Measurements from ENCODE around the gene ME3. TPM values are rescaled to one million over a fixed set of nuclear protein-coding genes. Genes with fewer than 3 reads are reported as not detected.

Gene ME3
- total RNA-seq, 5 donors from 2014 or later (not counting 1 experiment from before 2014, with no cell fraction given), result 2.2 to 5.0 (median 4.3) TPM

GRCh38 chr11:86644291-86644690 lies 28.1 kb downstream of the ME3 start:
- H3K9me3 ChIP-seq, result no peaks in the 10 kb centered on the region
- ATAC-seq (replicated peaks in 1 of 4) (no peak), DNase-seq (no peak)
- Mint-ChIP-seq H3K27ac (no peak overlapping the region), H3K4me1 (peaks cover 0 to 4% (median 2%) of the 10 kb centered on the region in 3 donors), H3K9me3 (peaks cover 0 to 6% (median 6%) of the 10 kb centered on the region in 3 donors), H3K36me3 (no peaks in the 10 kb centered on the region), H3K27me3 (peaks cover 7 to 11% of the 10 kb centered on the region in 2 donors), H3K4me3 (no peak overlapping the region)
- no peaks in the 10 kb centered on the region for H3K4me1 ChIP-seq (ENCODE audit: control insufficient read depth in 1 of 2, extremely low read depth in 1 of 2, insufficient read depth in 2 of 2, low read length in 2 of 2)
- H3K4me3 ChIP-seq (ENCODE audit: control insufficient read depth in 1 of 2, extremely low read depth in 1 of 2, low read length in 1 of 2), result no peak overlapping the region
- no peaks in the 10 kb centered on the region for H3K36me3 ChIP-seq (ENCODE audit: control insufficient read depth in 2 of 2, extremely low read depth in 1 of 2, insufficient read depth in 1 of 2, low read length in 1 of 2)
- no peak overlapping the region for H3K27ac ChIP-seq (ENCODE audit: low read length)
- ChIA-PET CTCF (interaction anchor here in 1 of 2 donors (0.6 kb wide), 1 partner anchor 246 kb away, joined by 5 read pairs; no protein-coding TSS in a partner anchor), POLR2A (no interaction called here)
- 80% methylated on average over 2 of the region's 2 CpGs for WGBS (ENCODE audit: insufficient coverage)
- peaks cover 0 to 3% of the 10 kb centered on the region in 2 experiments for H3K27me3 ChIP-seq (replicated peaks in 1 of 2; ENCODE audit: control insufficient read depth in 2 of 2, extremely low read depth in 1 of 2, insufficient read depth in 2 of 2, low read length in 1 of 2)

GRCh38 chr11:86641537-86642261 lies 30.7 kb downstream of the ME3 start:
- H3K4me3 ChIP-seq (ENCODE audit: control insufficient read depth in 1 of 2, extremely low read depth in 1 of 2, low read length in 1 of 2), result no peak overlapping the region
- WGBS (ENCODE audit: insufficient coverage), result no CpG with 5 or more reads among the region's 1 CpG
- H3K4me1 Mint-ChIP-seq, result peaks cover 7 to 12% (median 8%) of the 10 kb centered on the region in 3 donors
- H3K27ac Mint-ChIP-seq, result no peak overlapping the region
- H3K9me3 ChIP-seq, result no peaks in the 10 kb centered on the region
- ATAC-seq (replicated peaks in 1 of 4), result no peak
- H3K27me3 ChIP-seq (replicated peaks in 1 of 2; ENCODE audit: control insufficient read depth in 2 of 2, extremely low read depth in 1 of 2, insufficient read depth in 2 of 2, low read length in 1 of 2), result peaks cover 0 to 3% of the 10 kb centered on the region in 2 experiments
- H3K9me3 Mint-ChIP-seq, result no peaks in the 10 kb centered on the region
- ChIA-PET POLR2A (no interaction called here), CTCF (no interaction called here)
- H3K36me3 Mint-ChIP-seq, result no peaks in the 10 kb centered on the region
- DNase-seq, result no peak
- H3K27me3 Mint-ChIP-seq, result peaks cover 7 to 11% of the 10 kb centered on the region in 2 donors
- peaks cover 0 to 4% of the 10 kb centered on the region in 2 experiments for H3K4me1 ChIP-seq (ENCODE audit: control insufficient read depth in 1 of 2, extremely low read depth in 1 of 2, insufficient read depth in 2 of 2, low read length in 2 of 2)
- no peak overlapping the region for H3K4me3 Mint-ChIP-seq
- H3K27ac ChIP-seq (ENCODE audit: low read length), result no peak overlapping the region
- no peaks in the 10 kb centered on the region for H3K36me3 ChIP-seq (ENCODE audit: control insufficient read depth in 2 of 2, extremely low read depth in 1 of 2, insufficient read depth in 1 of 2, low read length in 1 of 2)

GRCh38 chr11:86639137-86639536 lies 33.3 kb downstream of the ME3 start:
- DNase-seq (no peak), ATAC-seq (replicated peaks in 1 of 4) (no peak)
- H3K4me1 Mint-ChIP-seq, result peaks cover 7 to 12% (median 8%) of the 10 kb centered on the region in 3 donors
- Histone ChIP-seq H3K27ac (ENCODE audit: low read length) (no peak overlapping the region), H3K9me3 (no peaks in the 10 kb centered on the region), H3K4me3 (ENCODE audit: control insufficient read depth in 1 of 2, extremely low read depth in 1 of 2, low read length in 1 of 2) (no peak overlapping the region), H3K36me3 (ENCODE audit: control insufficient read depth in 2 of 2, extremely low read depth in 1 of 2, insufficient read depth in 1 of 2, low read length in 1 of 2) (no peaks in the 10 kb centered on the region), H3K27me3 (replicated peaks in 1 of 2; ENCODE audit: control insufficient read depth in 2 of 2, extremely low read depth in 1 of 2, insufficient read depth in 2 of 2, low read length in 1 of 2) (no peaks in the 10 kb centered on the region), H3K4me1 (ENCODE audit: control insufficient read depth in 1 of 2, extremely low read depth in 1 of 2, insufficient read depth in 2 of 2, low read length in 2 of 2) (peaks cover 0 to 4% of the 10 kb centered on the region in 2 experiments)
- H3K27ac Mint-ChIP-seq, result no peak overlapping the region
- H3K9me3 Mint-ChIP-seq, result no peaks in the 10 kb centered on the region
- no CpG with 5 or more reads among the region's 1 CpG for WGBS (ENCODE audit: insufficient coverage)
- peaks cover 2 to 4% of the 10 kb centered on the region in 2 donors for H3K27me3 Mint-ChIP-seq
- no peaks in the 10 kb centered on the region for H3K36me3 Mint-ChIP-seq
- H3K4me3 Mint-ChIP-seq, result no peak overlapping the region
- CTCF ChIA-PET, result no interaction called here
- POLR2A ChIA-PET, result no interaction called here

DNA sequence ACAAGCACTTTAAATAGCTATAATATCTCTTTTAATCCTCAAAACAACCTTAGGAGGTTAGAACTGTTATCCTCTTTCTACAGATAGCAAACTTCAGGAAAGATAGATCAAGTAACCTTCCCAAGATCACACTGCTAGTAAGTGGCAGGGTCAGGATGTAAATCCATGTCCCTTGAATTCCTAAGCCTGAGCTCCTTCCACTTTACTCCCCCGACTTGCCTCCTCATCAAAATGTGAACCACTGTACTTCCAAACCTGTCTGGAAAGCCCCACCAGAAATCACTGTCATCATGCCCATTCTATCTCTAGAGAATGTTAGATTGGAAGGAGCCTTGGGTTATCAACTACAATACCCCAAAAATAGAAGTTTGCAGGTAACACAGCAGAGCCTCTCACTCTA lies 33.7 kb downstream of the ME3 start:
- ChIA-PET POLR2A (no interaction called here), CTCF (no interaction called here)
- H3K27me3 ChIP-seq (replicated peaks in 1 of 2; ENCODE audit: control insufficient read depth in 2 of 2, extremely low read depth in 1 of 2, insufficient read depth in 2 of 2, low read length in 1 of 2), result no peaks in the 10 kb centered on the region
- Mint-ChIP-seq H3K9me3 (no peaks in the 10 kb centered on the region), H3K4me3 (no peak overlapping the region), H3K4me1 (peaks cover 7 to 12% (median 8%) of the 10 kb centered on the region in 3 donors), H3K36me3 (no peaks in the 10 kb centered on the region), H3K27me3 (peaks cover 0 to 2% of the 10 kb centered on the region in 2 donors), H3K27ac (no peak overlapping the region)
- ATAC-seq (replicated peaks in 1 of 4), result no peak
- peaks cover 0 to 4% of the 10 kb centered on the region in 2 experiments for H3K4me1 ChIP-seq (ENCODE audit: control insufficient read depth in 1 of 2, extremely low read depth in 1 of 2, insufficient read depth in 2 of 2, low read length in 2 of 2)
- H3K4me3 ChIP-seq (ENCODE audit: control insufficient read depth in 1 of 2, extremely low read depth in 1 of 2, low read length in 1 of 2), result no peak overlapping the region
- no peaks in the 10 kb centered on the region for H3K9me3 ChIP-seq
- no CpG with 5 or more reads among the region's 1 CpG for WGBS (ENCODE audit: insufficient coverage)
- no peak overlapping the region for H3K27ac ChIP-seq (ENCODE audit: low read length)
- no peaks in the 10 kb centered on the region for H3K36me3 ChIP-seq (ENCODE audit: control insufficient read depth in 2 of 2, extremely low read depth in 1 of 2, insufficient read depth in 1 of 2, low read length in 1 of 2)
- no peak for DNase-seq

DNA sequence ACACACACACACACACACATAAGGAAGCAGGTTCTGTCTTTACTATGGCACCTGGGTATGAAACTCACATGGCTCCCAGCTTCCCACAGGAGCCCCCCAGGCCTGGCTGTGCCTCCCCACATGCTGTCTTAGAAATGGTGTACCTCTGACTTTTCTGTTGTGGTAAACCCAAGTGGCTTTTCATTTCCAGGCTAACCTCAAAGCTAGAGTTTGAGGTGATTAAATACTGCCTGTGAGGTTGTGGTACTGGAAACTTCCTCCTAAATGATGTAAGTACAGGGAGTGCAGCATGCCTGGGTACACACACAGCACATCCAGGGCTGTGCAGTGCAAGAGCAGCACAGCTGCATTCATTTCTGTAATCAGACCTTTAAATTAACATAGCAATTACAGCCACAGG lies 34.4 kb downstream of the ME3 start:
- ChIA-PET POLR2A (no interaction called here), CTCF (interaction anchor here in 1 of 2 donors (0.6 kb wide), 1 partner anchor 289 kb away, joined by 4 read pairs; no protein-coding TSS in a partner anchor)
- Histone ChIP-seq H3K27ac (ENCODE audit: low read length) (no peak overlapping the region), H3K4me1 (ENCODE audit: control insufficient read depth in 1 of 2, extremely low read depth in 1 of 2, insufficient read depth in 2 of 2, low read length in 2 of 2) (peaks cover 0 to 4% of the 10 kb centered on the region in 2 experiments), H3K27me3 (replicated peaks in 1 of 2; ENCODE audit: control insufficient read depth in 2 of 2, extremely low read depth in 1 of 2, insufficient read depth in 2 of 2, low read length in 1 of 2) (no peaks in the 10 kb centered on the region), H3K9me3 (no peaks in the 10 kb centered on the region), H3K4me3 (ENCODE audit: control insufficient read depth in 1 of 2, extremely low read depth in 1 of 2, low read length in 1 of 2) (no peak overlapping the region), H3K36me3 (ENCODE audit: control insufficient read depth in 2 of 2, extremely low read depth in 1 of 2, insufficient read depth in 1 of 2, low read length in 1 of 2) (no peaks in the 10 kb centered on the region)
- H3K4me3 Mint-ChIP-seq, result no peak overlapping the region
- no peaks in the 10 kb centered on the region for H3K9me3 Mint-ChIP-seq
- H3K36me3 Mint-ChIP-seq, result no peaks in the 10 kb centered on the region
- DNase-seq (peak in 1 of 35 experiments; percentile 17), ATAC-seq (replicated peaks in 1 of 4) (peak in 1 of 4 experiments; percentile 22)
- peaks cover 7 to 12% (median 8%) of the 10 kb centered on the region in 3 donors for H3K4me1 Mint-ChIP-seq
- H3K27me3 Mint-ChIP-seq, result peaks cover 2 to 4% of the 10 kb centered on the region in 2 donors
- no peak overlapping the region for H3K27ac Mint-ChIP-seq

DNA sequence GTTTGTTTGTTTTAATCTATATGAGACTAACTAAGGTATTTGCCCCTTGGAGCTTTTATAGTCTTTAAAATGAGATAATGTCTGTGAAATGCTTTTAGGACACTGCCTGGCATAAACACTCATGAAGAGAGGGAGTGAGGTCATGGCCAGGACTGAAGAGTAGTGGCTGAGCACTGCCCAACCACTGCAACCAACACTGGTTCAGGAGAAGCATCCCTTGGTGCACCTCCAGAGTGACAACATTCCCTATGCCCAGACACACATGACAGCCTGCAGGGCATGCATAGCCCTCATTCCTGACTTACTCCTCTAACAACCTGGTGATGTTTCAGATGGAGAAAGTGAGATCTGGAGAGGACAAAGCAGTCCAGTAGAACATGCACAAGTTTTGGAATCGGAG lies 36.1 kb downstream of the ME3 start:
- Mint-ChIP-seq H3K27me3 (peaks cover 4% of the 10 kb centered on the region in 2 donors), H3K4me1 (peaks cover 6 to 12% (median 8%) of the 10 kb centered on the region in 3 donors), H3K36me3 (no peaks in the 10 kb centered on the region), H3K27ac (no peak overlapping the region), H3K9me3 (no peaks in the 10 kb centered on the region), H3K4me3 (no peak overlapping the region)
- no peaks in the 10 kb centered on the region for H3K9me3 ChIP-seq
- DNase-seq (no peak), ATAC-seq (replicated peaks in 1 of 4) (no peak)
- H3K36me3 ChIP-seq (ENCODE audit: control insufficient read depth in 2 of 2, extremely low read depth in 1 of 2, insufficient read depth in 1 of 2, low read length in 1 of 2), result no peaks in the 10 kb centered on the region
- H3K27me3 ChIP-seq (replicated peaks in 1 of 2; ENCODE audit: control insufficient read depth in 2 of 2, extremely low read depth in 1 of 2, insufficient read depth in 2 of 2, low read length in 1 of 2), result peaks cover 0 to 10% of the 10 kb centered on the region in 2 experiments
- ChIA-PET CTCF (no interaction called here), POLR2A (no interaction called here)
- peaks cover 0 to 4% of the 10 kb centered on the region in 2 experiments for H3K4me1 ChIP-seq (ENCODE audit: control insufficient read depth in 1 of 2, extremely low read depth in 1 of 2, insufficient read depth in 2 of 2, low read length in 2 of 2)
- H3K4me3 ChIP-seq (ENCODE audit: control insufficient read depth in 1 of 2, extremely low read depth in 1 of 2, low read length in 1 of 2), result no peak overlapping the region
- no peak overlapping the region for H3K27ac ChIP-seq (ENCODE audit: low read length)
- WGBS (ENCODE audit: insufficient coverage), result no CpG with 5 or more reads among the region's 1 CpG

All from T-cell (primary cell).